ENCODE measurements around the gene ATP6V0A4.
"Not testable (repeated sequence)": the region's sequence is repeated elsewhere in the genome, so short reads cannot be mapped to it uniquely, and the experiment has no call there.

ATP6V0A4 gene

GRCh38 chr7:138804618-138805017, 6.6 kb upstream of the ATP6V0A4 start:
- no peak for DNase-seq (ENCODE audit: low read depth in 1 of 2, low spot score in 1 of 2)

- no peak for DNase-seq (ENCODE audit: low read depth in 1 of 2, low spot score in 1 of 2)
Observed at GRCh38 chr7:138802706-138803105, 4.7 kb upstream of the ATP6V0A4 start.

GRCh38 chr7:138801256-138801655, 3.3 kb upstream of the ATP6V0A4 start:
- DNase-seq (ENCODE audit: low read depth in 1 of 2, low spot score in 1 of 2) = no peak

DNA sequence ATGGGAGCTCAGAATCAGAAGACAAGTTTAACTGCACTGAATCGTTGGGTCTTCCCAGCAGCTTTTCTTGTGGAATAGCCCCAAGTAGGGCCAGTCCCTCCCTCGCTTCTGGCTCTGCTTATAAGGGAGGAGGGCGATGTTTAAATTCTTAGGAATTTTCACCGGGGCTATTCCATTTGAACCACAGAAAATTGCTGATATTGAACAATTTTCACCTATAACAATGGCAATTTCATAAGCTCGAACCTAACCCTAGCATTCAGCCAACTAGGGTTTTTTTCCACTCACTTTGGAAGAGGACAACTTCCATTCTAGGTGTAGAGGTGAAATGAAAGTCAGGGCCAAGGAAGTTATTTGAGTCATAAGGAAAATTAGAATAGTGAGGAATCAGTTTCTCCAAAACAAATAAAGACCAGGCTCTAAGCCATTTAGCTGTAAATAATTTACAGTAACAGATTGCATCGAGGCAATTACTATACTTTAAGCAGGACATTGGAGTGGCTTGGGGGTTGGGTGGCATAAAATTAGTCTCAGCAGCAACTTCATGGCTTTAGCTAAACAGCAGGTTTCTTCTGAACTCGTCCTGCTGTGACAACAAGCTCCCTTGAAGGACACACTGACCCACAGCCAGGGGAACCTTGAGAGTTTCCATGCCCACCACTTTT, 1.5 kb upstream of the ATP6V0A4 start:
- no peak for DNase-seq (ENCODE audit: low read depth in 1 of 2, low spot score in 1 of 2)

DNA sequence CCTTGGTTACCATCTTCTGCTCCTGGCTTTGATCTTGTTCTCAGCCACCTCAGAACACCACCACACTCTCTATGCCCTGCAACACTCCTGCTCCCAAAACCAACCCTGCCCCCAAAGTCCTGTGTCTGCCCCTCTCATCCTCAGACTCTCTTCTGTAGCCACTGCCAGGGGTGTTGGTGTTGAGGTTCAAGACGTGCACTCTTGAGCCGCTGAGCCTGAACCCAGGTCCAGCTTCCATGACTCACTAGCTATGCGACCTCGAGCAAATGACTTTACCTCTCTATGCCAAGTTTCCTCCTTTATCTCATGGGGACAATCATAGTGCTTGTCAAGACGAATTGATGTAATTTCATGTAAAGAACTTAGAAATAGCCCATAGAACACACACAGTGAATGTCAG, 840 bp upstream of the ATP6V0A4 start:
- no peak for DNase-seq (ENCODE audit: low read depth in 1 of 2, low spot score in 1 of 2)

DNA sequence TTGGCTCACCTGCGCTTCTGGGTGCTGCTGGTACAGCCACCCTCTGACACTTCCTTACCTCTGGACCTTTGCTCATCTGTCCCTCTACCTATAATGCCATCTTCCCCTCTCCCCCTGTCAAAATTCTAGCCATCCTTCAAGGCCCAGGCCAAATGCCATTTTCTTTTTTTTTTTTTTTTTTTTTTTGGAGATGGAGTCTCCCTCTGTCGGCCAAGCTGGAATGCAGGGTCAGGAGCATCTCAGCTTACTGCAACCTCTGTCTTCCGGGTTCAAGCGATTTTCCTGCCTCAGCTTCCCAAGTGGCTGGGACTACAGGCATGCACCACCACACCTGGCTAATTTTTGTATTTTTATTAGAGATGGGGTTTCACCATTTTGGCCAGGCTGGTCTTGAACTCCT, 950 bp downstream of the ATP6V0A4 start:
- not testable (repeated sequence) for DNase-seq (ENCODE audit: low read depth in 1 of 2, low spot score in 1 of 2)

DNA sequence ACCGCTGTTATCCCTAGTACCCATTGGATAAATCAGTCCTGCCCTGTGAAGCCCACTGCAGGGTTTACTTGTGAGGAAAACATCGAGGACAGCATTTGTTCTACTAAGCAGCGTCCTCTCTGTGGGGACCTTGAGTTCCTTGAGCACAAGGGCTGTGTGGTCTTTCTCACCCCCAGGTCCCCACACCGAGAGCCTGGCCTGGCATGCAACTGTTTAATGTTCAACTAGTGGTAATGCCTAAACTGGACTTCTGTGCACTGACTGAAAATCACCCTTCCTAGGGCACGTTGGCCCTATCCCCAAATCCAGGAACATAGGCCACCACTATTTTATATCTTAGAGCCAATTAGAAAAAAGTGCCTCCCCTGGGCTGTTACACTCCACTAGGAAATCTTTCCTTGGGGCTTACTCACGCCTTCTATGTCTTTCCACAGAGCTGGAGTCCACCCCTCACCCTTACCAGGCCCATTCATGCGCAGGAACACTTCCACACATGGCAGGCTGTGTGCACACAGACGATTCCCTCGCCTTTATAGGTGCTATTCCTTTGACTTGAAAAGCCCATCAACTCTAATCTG, 1.9 kb downstream of the ATP6V0A4 start:
- no peak for DNase-seq (ENCODE audit: low read depth in 1 of 2, low spot score in 1 of 2)

DNA sequence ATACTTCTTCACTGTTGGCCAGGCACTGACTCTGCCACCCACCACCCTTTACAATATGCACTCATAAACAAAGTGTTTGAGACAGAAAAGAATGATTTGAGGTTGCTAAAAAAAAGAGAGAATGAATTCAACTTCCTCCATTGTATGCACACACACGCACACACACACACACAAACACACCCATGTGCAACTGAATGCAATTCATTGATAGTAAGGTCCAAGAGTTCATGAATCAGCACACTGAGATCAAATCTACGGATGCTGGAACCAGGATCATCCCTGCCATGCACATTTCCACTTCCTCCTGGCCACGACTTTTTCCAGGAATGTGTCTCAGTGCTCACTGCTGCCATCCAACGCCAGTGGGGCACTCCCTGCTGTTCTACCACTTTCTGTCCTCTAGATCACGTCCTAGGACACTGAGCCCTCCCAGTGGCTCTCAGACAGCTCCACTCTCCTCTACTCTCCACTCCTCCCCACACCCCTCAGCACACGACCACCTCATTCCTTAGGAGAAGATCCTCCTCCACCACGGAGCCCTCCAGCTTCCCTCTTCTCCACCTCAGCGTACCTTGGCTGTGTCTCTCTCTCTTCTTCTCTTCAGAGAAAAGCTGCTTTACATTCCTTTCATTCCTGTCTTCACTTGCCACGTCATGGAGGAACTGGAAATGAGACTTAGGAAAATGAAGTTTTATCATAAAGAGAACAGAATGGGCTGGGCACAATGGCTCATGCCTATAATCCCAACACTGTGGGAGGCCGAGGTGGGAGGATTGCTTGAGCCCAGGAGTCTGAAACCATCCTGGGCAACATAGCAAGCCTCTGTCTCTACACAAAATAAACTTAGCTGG, 12.2 kb downstream of the ATP6V0A4 start:
- DNase-seq (ENCODE audit: low read depth in 1 of 2, low spot score in 1 of 2) = no peak

- DNase-seq (ENCODE audit: low read depth in 1 of 2, low spot score in 1 of 2) = no peak
Observed at GRCh38 chr7:138784692-138785091, 13.3 kb downstream of the ATP6V0A4 start.

DNA sequence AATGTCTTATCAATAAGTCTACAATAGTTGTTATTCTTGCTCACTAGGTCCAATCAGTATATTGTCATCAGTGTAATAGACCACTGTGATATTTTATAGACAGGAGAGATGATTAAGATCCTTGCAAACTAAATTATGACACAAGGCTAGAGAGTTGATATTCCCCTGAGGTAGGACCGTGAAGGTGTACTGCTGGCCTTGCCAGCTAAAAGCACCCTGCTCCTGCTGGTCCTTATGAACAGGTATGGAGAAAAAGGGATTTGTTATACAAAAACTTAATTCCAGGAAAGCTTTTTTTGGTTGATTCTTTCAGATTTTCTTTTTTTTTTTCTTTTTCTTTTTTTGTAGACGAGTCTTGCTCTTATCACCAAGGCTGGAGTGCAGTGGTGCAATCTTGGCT, 17.0 kb downstream of the ATP6V0A4 start:
- DNase-seq (ENCODE audit: low read depth in 1 of 2, low spot score in 1 of 2) = no peak

GRCh38 chr7:138776166-138776833, 21.7 kb downstream of the ATP6V0A4 start:
- DNase-seq (ENCODE audit: low read depth in 1 of 2, low spot score in 1 of 2) = no peak

DNA sequence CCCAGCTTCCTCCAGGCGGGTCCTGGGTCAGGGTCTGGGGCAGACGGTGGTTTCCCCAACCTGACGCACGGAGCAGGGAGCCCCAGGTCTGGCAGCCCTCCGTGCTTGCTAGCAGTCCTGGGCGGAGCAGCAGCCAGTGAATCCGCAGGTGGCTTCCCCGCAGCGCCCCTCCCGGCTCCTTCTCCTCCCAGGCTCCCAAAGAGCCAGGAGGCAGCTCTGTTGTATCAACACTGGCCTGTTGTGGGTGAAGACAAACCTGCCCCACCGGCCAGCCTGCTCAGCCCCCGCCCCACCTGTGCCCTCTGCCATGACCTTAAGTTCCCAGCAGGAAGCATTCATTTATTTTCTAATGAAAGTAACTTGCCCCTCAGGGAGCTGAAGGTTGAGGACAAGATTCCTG, 24.2 kb downstream of the ATP6V0A4 start:
- DNase-seq (ENCODE audit: low read depth in 1 of 2, low spot score in 1 of 2) = no peak

- no peak for DNase-seq (ENCODE audit: low read depth in 1 of 2, low spot score in 1 of 2)
Observed at GRCh38 chr7:138773176-138773575, 24.8 kb downstream of the ATP6V0A4 start.

DNA sequence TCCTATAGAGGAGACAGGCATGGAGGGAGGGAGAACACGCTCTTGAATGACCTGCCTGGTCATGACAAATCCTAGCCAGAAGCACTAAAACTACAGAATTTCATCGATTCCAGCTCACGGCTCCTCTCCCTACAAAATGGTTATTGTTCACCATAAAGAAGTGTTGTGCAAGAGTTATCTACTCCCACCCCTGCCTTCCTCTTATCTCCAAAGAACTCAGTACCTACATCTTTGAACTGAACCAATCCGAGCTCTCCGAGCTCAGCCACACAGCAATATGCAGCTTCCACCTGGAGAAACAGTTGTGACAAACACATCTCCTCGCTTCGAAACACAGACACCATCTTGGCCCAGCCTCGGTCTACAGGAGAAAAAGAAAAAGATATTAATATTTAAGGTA, 27.1 kb downstream of the ATP6V0A4 start:
- DNase-seq (ENCODE audit: low read depth in 1 of 2, low spot score in 1 of 2) = no peak

DNA sequence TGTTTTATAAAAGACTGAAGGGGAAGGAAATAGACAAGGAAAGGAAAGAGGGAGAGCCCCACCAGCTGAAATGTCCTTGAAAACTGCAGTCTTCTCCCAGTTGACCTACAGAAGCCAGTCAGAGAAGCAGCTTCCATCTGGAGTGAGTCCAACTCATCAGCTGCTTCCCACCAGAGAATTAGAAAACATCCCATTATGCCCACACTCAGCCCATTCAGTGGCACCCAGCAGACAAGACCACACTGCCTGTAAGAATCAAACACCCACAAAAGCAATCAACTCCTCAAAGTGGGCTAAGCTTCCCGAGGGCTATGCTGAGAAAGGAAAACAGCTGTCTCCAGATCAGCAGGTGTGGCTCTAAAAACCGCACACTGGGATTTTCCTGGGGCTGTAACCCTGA, 29.8 kb downstream of the ATP6V0A4 start:
- DNase-seq (ENCODE audit: low read depth in 1 of 2, low spot score in 1 of 2) = no peak

DNA sequence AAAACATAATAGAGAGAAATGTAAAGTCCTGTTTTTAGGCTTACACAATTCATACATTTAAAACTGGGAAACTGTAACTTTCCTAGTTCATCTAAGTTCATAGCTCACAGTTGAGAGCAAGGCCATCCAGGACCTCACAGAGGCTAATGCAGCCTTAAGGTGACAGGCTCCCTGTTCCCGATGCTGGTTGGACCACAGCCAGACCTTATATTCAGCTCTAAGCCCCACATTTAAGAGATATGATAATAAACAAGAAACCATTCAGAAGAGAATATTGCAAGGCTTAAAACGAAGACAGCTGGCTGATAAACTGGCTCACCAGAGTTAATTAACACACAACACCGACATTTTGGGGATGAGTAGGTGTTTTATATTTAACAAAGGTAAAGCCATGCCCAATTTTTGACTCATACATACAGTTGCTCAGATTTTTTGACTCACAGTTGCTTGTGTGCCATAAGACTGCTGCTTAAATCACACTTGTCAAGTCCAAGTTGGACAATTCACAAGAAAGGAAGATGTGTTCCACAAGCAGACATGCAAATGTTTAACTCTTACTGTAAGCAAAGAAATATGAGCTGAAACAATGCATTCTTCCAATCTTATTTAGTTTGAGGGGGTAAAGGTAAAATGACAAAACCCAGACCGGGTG, 41.3 kb downstream of the ATP6V0A4 start:
- no peak for DNase-seq (ENCODE audit: low read depth in 1 of 2, low spot score in 1 of 2)

GRCh38 chr7:138755842-138756590, 42.0 kb downstream of the ATP6V0A4 start:
- no peak for DNase-seq (ENCODE audit: low read depth in 1 of 2, low spot score in 1 of 2)

DNA sequence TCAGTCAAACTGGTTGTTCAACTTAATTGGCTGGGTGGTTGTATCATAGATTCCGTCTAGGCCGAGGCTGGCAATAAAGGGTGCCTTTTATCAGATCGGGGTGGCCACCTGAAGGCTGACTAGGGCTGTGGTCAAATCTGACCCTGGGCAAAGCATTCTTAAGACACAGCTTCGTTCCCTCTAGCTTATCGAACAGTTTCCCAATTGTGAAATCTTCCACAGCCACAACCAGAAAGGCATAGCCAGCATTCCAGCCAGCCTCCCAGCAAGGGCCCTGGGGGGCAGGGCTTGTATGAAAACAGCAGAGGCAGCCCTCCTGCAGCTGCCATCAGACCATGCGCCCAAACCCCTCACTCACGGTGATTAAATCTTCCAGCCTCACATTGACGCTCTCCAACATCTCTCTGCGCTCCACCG, 42.7 kb downstream of the ATP6V0A4 start:
- DNase-seq (ENCODE audit: low read depth in 1 of 2, low spot score in 1 of 2) = no peak

DNA sequence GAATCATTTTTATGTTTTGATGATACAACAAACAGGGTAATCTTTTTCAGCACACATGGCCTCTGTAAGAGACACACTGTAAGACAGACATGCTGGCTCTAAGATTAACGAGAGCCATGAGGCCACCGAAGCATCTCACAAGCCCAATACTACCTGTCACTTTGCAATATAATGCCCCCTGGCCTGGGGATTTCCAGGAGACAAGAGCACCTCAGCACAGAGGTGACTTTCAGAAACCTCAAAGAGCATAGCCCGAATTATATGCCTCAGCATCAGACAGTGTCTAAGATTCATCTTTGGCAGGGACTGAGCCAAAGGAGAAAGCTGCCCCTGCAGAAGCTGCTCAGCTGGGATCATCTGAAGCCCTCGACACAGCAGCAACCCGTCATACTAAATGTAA, 44.4 kb downstream of the ATP6V0A4 start:
- no peak for DNase-seq (ENCODE audit: low read depth in 1 of 2, low spot score in 1 of 2)

DNA sequence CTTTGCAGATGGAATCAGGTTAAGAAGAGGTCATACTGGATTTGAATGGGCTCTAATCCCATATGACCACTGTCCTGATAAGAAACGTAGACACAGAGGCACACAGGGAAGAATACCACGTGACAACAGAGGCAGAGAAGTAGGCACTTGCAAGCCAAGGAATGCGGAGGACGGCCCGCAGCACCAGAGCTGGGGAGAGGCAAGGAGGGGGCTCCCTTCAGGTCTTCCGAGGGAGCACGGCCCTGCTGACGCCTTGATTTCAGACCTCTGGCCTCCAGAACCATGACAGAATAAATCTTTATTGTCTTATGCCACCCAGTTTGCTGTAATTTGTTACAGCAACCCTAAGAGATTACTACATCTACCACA, 44.9 kb downstream of the ATP6V0A4 start:
- DNase-seq (ENCODE audit: low read depth in 1 of 2, low spot score in 1 of 2) = no peak
